Anterior cingulate cortex (tissue), 58 donors: Measurements from ENCODE around the gene PAX6.
"Not testable (repeated sequence)": the region's sequence is repeated elsewhere in the genome, so short reads cannot be mapped to it uniquely, and the experiment has no call there.

Source experiments
- DNase-seq, 58 donors: peaks; one replicate each; lab custom pipeline; 2025; lab: John Stamatoyannopoulos, UW

The PAX6 gene

DNA sequence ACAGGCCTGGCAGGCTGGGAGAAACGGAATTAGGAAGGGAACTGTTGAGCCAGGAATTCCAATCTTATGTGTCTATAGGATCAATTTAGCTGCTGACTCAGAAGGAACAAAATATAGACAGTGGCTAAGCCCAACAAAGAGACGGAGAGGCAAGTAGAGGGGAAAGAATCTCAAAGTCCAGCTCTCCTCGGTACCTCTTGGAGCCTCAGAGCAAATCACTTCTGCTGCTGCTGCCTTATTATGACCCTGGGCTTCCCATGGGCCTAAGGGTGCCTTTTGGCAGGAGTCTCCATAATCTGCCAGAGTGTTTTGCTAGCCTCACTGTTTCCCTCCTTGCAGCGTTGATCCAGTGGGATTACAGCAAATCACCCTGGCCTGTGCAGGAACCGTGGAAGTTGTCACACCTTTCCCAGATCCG lies 31.7 kb downstream of the PAX6 start:
- DNase-seq, result no peak

GRCh38 chr11:31772412-31772811 lies 38.7 kb downstream of the PAX6 start:
- DNase-seq, result no peak

DNA sequence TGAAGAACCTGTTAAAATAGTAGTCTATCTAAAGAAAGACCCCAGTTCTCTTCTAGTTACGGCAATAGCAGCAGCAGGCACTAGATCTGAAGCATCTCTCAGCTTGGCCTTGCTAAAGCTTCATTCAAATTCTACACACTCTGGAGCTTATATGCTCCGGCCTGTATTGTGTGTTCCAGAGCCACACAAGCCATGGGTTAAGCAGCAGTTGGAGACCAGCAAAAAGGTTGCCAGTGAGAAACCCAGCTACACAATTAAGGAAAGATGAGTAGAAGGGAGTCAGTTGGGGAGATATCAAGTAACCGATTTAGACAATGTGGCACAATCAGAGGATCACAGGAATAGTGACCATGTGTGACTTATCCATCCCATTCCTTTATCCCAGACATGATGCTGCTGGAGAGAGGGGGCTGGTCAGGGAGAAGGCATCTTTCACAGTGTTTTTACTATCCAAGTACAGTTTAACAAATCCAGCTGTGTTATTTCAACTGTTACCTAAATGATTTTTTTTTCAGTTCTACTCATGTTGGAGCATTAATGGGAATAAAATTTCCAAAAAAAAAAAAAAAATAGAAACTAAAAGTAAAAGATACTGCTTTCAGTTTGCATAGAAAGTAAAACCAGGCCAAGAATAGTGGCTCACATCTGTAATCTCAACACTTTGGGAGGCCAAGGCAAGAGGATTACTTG lies 41.0 kb downstream of the PAX6 start:
- DNase-seq, result no peak

DNA sequence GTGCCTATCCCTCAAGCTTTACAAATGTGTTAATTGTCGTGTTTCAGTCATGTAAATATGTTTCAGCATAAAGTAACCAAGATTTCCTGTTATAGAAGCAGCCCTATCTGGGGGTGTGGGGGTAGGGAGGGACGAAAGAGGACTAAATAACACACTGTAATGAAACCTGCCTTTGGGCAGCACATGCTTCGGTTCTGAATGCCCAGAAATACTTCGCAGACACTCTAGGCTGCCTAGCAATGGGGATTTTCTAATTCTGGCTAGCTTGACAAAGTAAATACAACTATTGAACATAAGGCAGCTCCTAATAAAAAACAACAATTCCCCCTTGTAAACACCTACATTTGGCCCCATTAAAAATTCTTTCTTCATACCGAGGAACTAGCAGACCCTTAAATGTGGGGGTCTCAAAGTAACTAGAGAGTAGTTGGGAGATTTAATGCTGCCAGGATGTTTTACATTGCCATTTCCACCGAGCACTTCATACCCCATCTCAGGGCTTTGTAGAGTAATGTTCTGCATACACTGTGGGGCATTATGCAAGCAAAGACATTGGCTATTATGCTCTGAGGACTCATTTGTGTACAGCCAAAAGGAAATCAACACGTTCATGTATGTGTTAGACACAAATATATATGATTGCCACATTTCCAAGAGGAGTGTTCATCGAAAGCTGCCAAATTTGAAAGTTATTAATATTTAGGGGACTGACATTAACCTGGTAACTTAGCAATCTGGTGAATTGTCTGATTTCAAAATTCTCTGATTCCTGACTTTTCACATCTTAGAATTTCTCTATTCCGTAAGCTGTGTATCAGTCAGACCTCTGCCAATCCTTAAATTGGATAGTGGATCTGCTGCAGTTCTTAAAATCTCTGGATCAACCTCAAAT lies 42.1 kb downstream of the PAX6 start:
- DNase-seq, result peak in 17 of 58 donors; percentile 14 to 73 (median 38)

GRCh38 chr11:31767685-31768084 lies 43.4 kb downstream of the PAX6 start:
- no peak for DNase-seq

DNA sequence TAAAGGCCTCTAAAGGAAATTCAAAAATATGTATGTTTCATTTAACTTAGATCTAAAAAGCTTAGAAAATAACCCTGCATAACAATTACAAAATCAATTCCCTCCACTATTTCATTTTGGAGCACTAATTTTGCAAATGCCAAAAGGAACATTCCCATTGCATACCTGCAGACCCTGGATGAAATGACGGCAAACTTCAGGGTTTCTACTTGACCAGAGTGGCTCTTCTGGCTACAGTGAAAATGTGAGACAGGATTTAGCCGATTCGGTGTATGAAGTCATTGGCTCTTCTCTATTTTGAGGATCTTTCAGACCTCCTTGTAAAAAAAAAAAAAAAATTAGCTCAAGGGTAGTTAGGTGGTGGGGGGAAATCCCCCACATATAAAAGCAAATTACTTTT lies 44.1 kb downstream of the PAX6 start:
- no peak for DNase-seq

DNA sequence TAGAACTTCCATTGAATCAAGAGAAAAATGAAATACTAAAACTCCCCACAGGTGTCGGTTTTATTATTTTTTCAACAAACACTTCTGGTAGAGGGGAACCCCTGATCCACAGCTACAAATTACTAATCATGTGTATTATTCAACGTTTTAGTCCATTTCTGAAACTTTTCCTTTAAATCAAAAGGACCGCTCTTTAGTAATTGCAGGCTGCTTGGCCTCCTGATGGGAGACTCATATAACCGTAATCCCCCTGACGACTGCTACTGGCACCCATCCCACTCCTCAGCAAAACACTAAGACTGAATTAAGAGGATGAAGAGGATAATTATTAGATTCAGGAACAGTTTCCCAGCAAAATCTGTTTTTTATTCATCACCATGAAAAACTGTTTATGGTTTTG lies 46.4 kb downstream of the PAX6 start:
- peak in 10 of 58 donors; percentile 12 to 55 (median 18) for DNase-seq

DNA sequence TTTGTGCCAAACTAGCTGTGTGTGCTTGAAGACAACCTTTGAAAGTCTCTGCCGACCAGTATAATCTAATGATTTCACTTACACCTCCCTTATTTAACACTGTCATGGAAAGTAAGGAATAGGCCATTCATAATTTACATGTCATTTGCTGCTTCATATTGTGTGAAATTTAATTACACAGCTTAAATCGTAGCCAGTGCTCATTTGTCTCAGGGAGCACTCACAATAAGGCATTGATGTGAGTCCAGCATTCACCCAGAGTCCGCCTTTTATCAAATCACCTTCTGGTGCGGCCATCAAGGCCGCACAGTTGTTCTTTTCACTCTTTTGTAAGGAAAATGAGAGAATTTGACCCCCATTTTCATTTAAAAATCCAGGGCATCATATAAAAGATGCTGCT lies 46.9 kb downstream of the PAX6 start:
- DNase-seq, result no peak

- peak in 1 of 58 donors; percentile 19 for DNase-seq
Observed at GRCh38 chr11:31763296-31763695, 47.8 kb downstream of the PAX6 start.

GRCh38 chr11:31761636-31762035 lies 49.5 kb downstream of the PAX6 start:
- peak in 1 of 58 donors; percentile 1 for DNase-seq

DNA sequence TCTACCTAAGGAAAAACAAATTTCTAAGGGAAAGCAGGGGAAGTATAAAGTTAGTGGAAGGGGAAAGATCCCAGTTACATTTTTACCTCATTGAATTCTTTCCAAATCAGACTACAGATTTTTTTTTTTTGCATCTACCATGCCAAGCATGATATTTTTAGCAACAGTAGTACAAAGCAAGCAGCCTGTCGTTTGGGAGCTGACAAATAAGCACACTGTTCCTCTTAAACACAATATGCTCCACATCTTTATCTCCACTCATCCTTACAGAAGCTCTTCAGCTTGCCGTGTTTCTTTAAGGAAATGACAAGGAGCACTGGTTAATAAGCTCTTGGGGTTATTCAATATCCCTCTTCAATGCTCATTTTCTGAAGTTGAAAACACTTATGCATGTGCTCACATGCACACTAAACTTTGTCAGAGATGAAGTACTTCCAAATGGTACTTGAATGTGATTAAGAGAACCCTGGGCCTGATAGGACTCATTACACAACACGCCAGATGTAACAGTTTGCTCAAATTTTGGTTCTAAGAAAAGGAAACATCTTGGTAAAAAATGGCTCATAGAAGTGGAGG lies 53.8 kb downstream of the PAX6 start:
- peak in 2 of 58 donors; percentile 4 to 30 for DNase-seq

GRCh38 chr11:31747581-31747980 lies 63.5 kb downstream of the PAX6 start:
- no peak for DNase-seq

DNA sequence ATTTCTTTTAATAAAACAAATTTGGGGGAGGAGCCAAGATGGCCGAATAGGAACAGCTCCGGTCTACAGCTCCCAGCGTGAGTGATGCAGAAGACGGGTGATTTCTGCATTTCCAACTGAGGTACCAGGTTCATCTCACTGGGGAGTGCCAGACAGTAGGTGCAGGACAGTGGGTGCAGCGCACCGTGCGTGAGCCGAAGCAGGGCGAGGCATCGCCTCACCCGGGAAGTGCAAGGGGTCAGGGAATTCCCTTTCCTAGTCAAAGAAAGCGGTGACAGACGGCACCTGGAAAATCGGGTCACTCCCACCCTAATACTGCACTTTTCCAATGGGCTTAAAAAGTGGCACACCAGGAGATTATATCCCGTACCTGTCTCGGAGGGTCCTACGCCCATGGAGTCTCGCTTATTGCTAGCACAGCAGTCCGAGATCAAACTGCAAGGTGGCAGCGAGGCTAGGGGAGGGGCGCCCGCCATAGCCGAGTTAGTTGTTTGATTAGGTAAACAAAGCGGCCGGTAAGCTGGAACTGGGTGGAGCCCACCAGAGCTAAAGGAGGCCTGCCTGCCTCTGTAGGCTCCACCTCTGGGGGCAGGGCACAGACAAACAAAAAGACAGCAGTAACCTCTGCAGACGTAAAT lies 70.3 kb downstream of the PAX6 start:
- DNase-seq, result not testable (repeated sequence)

DNA sequence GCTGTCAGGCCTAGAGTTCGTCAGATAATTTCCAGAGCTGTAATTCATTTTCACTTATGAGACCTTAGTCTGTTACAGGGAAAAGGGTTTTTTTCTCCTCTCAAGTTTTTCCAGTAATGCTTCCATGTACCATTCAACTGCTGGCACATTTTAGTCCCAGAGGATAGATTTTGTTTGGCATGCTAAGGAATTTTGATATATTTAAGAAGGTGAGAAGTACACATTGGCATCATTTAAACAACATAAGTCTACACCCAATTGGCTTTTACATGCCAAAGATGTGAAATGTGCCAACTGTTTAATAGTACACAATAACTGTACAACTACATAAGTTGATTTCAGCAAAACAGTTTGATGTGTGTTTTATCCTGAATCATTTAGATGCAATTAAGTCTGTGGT lies 71.0 kb downstream of the PAX6 start:
- DNase-seq, result no peak
